NCI-H748 (cell line): ENCODE data around the gene KDM4C.
"Not testable (repeated sequence)": the region's sequence is repeated elsewhere in the genome, so short reads cannot be mapped to it uniquely, and the experiment has no call there.

Experiments
- DNase-seq: peaks from one replicate; lab custom pipeline; 2025; ENCODE audit not compliant: unreplicated experiment; lab: John Stamatoyannopoulos, UW

KDM4C gene

GRCh38 chr9:6764011-6764410 is 6.2 kb downstream of the KDM4C start:
- DNase-seq = no peak

GRCh38 chr9:6764523-6764922 is 6.8 kb downstream of the KDM4C start:
- no peak for DNase-seq

GRCh38 chr9:6764950-6765349 is 7.2 kb downstream of the KDM4C start:
- no peak for DNase-seq

- DNase-seq = no peak
Observed at GRCh38 chr9:6765396-6765795, 7.6 kb downstream of the KDM4C start.

DNA sequence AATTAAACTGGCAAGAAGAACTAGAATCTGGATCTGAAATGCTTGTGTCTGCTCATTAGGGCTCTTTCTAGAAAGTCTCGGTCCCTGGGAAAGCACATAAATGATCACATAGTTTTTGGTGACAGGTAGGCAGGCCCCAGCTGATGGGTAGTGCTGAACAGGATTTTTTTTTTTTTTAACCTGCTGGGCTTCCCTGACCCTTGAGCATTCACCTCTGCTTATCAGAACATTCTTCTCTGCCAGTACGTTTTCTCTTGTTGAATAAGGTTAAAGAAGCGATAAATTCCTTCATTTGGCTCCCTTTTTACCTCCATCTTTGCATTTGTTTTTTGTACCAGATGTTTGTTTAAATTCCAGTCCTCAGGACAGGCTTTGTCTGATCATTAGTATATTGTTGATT is 8.8 kb downstream of the KDM4C start:
- no peak for DNase-seq

- DNase-seq = not testable (repeated sequence)
Observed at GRCh38 chr9:6768587-6768986, 10.8 kb downstream of the KDM4C start.

GRCh38 chr9:6771722-6772121 is 13.9 kb downstream of the KDM4C start:
- DNase-seq = no peak

- no peak for DNase-seq
Observed at GRCh38 chr9:6777213-6777902, 19.6 kb downstream of the KDM4C start.

DNA sequence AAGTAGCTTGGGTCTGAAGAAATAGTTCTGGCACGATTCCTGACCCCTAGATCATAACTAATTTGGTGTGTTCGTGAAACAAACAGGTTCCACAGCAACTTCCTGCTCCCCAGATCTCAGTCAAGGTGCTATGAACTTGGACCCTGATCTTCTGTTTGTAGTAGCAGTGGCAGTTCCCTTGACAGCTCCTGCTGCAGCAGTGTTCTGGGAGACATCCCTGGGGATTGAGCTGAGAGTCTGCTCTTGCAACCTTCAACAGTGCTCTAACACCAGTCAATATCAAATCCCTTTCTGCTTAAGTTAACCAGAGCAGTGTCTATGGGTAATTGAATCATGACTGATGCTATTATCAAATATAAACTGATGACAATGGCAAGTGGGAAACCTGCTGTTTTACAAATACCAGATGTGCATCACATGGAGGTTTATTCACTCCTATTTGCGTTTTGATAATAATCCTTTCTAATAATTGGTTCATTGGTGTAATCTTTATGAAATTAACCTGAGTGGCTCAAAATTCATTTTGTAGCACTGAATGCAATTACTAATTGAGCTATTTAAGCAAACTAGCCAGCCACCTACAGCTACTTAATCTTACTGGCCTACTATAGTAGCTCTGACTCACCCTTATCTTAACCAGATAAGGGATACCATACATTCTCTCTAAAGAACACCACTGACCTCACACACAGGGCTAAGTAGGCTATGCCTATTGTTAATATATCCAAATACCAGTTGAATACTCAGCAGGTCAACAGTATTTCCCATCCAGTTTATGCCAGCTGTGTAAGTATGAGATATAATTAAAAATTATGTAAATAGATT is 21.9 kb downstream of the KDM4C start:
- peak; percentile 62 for DNase-seq

DNA sequence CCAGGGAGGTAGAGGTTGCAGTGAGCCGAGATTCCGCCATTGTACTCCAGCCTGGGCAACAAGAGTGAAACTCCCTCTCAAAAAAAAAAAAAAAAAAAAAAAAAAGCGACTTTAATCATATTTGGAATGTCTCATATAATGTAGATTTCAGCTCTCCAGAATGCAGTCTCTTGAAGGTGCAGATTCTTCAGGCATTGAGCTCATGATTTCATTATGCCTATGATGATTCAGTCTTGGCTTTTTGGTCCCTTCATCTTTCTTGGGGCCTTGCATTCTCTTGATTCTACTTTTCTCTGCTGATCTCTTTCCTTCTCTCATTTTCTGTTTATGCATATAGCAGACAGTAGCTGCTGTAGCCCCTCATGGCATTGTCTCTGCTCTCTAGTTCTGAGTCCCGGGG is 22.9 kb downstream of the KDM4C start:
- no peak for DNase-seq

- DNase-seq = peak; percentile 60
Observed at GRCh38 chr9:6781476-6781875, 23.7 kb downstream of the KDM4C start.

GRCh38 chr9:6782345-6782744 is 24.6 kb downstream of the KDM4C start:
- DNase-seq = no peak

GRCh38 chr9:6782981-6783380 is 25.2 kb downstream of the KDM4C start:
- DNase-seq = no peak

DNA sequence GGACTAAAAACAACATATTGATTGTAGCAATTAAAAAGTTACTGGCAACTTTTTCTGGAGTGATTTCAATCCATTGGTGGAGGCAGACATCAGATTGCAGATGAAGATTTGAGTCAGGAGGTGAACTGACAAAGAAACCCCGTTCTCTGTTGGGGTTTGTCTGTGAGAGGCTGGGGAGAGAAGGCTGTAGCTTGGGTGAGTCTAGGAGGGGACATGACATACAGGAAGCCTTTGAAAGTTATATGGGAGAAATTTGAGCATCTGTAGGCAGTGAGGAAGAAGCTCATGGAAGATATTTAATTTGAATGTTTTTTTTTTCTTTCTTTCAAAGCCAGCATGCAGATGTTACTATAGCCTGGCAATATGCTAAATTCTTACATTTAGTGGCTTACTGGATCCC is 26.0 kb downstream of the KDM4C start:
- DNase-seq = no peak

- no peak for DNase-seq
Observed at GRCh38 chr9:6785682-6786081, 27.9 kb downstream of the KDM4C start.

GRCh38 chr9:6787793-6788161 is 30.0 kb downstream of the KDM4C start:
- no peak for DNase-seq

DNA sequence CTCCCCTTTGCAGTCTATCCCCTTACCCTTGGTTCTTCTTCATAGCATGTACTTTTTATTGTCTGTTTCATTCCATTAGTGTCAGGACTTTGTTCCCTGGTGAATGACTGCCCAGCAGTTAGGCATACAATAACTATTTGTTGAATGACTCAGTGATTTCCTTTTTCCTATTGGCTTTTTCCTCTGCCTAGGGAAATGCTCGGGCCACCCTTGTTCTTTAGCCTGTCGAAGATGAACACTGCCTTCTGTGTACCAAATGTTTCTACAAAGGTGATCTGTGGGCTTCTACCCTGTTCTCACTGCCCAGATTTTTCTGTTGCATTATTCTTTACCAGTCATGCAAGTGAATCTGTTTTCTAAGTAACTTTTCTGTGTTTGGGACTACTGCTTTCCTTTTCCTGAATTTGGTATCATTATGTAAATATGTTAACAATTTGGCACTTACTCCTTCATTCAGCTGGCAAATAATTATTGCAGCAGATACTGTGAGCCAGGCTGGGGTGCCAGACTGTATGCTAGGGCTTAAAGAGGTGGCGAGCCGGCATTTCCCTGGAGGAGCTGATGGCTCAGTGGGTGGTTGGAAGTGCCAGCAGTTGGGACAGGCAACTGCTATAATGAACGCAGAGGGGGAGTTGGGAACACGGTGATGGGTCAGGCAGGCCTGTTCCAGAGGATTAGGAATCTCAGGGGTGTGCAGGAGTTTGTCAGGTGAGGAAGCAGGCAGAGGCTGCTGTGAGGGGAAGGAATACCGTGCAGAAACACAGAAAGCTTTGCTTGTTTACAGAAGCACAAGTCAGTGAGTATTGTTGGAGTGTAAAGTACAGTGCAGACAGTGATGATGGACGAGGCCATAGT is 30.6 kb downstream of the KDM4C start:
- no peak for DNase-seq

DNA sequence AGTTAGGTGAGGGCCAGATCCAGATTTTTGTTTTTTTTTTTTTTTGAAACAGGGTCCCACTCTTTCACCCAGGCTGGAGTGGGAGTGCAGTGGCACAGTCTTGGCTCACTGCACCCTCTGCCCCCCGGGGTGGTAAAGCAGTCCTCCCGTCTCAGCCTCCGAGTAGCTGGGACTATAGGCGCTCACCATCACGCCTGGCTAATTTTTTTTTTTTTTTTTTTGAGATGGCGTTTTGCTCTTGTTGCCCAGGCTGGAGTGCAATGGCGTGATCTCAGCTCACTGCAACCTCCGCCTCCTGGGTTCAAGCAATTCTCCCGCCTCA is 31.2 kb downstream of the KDM4C start:
- not testable (repeated sequence) for DNase-seq

DNA sequence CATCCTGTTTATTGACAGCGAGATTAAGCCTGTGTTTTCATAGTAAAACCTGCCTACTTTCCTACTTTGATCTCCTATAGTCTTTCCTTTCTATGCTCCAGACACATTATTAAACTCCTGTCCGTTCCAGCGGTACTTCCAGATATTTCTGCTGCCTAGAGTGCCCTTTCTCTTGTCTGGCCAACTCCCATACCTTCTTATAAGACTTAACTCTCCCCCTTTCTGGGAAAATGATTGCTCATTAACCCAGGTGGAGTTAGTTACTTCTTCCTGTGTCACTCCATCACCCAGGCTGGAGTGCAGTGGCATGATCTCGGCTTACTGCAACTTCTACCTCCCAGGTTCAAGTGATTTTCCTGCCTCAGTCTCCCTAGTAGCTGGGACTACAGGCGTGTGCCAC is 33.1 kb downstream of the KDM4C start:
- DNase-seq = no peak

DNA sequence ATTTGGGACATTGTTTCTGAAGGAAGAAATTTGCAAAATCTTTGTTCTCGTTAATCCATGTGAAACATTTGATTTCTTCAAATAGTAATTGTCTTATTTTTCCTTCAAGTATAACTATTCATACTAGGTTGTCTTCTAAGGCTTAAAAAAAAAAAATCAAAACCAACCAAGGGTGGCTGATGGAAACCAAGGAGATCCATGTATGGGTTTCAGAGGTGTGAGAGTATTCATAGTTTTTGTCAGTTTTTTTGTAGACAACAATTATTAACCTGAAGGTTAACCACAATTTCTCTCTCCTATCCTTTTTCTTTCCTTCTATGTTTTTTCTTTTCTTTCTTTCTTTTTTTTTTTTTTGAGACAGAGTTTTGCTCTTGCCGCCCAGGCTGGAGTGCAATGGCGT is 35.4 kb downstream of the KDM4C start:
- no peak for DNase-seq

- DNase-seq = no peak
Observed at GRCh38 chr9:6794936-6795335, 37.2 kb downstream of the KDM4C start.

DNA sequence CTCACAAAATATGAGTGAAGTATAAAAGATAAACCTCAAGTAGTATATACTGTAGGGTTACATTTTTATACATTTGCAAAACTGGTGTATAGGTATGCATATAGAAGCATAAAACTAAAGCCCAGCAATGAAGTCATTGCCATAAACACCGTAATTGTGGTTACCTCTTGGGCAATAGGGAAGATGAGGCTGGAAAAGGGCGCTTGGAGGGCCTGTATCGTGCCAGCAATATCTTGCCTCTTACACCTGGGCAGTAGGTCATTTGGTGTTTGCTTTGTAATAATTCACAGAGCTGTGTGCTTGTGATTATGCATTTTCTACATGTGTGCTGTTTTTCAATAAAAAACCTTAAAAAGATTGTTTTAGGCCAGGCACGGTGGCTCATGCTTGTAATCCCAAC is 45.2 kb downstream of the KDM4C start:
- no peak for DNase-seq
